Endothelial cell of umbilical vein (primary cell): ENCODE results near the gene MINDY3.

Experiments
- MAX ChIP-seq: IDR thresholded peaks from 2 replicates; pipeline ENCODE4 v1.6.1; 2011; ENCODE audit not compliant: insufficient read depth, insufficient read length
- POLR2AphosphoS5 ChIP-seq: IDR thresholded peaks from 2 replicates; pipeline ENCODE4 v1.6.1; 2012; ENCODE audit warnings: low read depth, mild to moderate bottlenecking, control low read depth, low read length, moderate library complexity; ENCODE audit not compliant: insufficient read depth

GRCh38 chr10:15747632-15748031 is 112.7 kb downstream of the MINDY3 start:
- no peak for TF ChIP-seq POLR2AphosphoS5
- TF ChIP-seq MAX, result no peak
